GM12892 (cell line): Measurements from ENCODE around the gene CDK19.

Experiments used
- POLR2A ChIP-seq: IDR thresholded peaks from 2 replicates; pipeline ENCODE4 v1.6.1; 2011; ENCODE audit warnings: low read depth, low read length, control low read depth
- POLR2AphosphoS5 ChIP-seq: IDR thresholded peaks from 2 replicates; pipeline ENCODE4 v1.6.1; 2011; ENCODE audit warnings: low read depth, low read length, control low read depth

- TF ChIP-seq POLR2AphosphoS5 (no peak), POLR2A (no peak)
Observed at GRCh38 chr6:110688661-110689268, 126.5 kb downstream of the CDK19 start.
